Astrocyte of the hippocampus (primary cell): ENCODE data around the gene FIP1L1.
A peak's percentile ranks its signal among the peaks of the same experiment; 100 is the strongest.
"Not testable (repeated sequence)": the region's sequence is repeated elsewhere in the genome, so short reads cannot be mapped to it uniquely, and the experiment has no call there.

Source experiments
- DNase-seq: peaks from one replicate; pipeline ENCODE4 v3.0.0; 2011; ENCODE audit warnings: low read depth, low spot score

Gene FIP1L1

DNA sequence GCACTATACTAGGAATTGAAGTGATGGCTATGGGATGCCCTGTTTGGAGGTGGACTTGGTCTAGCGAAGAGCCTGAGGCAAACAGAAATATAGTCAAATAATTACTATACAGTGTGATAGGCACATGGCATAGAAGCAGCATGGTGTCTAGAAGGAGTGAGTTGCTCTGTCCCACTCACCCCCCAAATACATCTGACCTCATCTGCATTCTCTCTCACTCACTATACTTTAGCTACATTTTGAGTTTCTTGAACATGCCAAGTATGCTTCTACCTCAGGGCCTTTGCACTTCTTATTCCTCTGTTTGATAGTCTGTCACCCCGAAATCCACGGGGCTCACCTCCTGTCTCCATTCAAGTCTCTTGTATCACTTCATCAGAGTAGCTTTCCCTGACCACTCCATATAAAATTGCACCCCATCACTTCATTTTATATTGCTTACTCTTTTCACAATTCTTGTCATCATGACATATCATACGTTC lies 2.6 kb upstream of the FIP1L1 start:
- no peak for DNase-seq

GRCh38 chr4:53376900-53377299 lies 541 bp upstream of the FIP1L1 start:
- DNase-seq = no peak

GRCh38 chr4:53378171-53378482 lies 686 bp downstream of the FIP1L1 start:
- DNase-seq = no peak

DNA sequence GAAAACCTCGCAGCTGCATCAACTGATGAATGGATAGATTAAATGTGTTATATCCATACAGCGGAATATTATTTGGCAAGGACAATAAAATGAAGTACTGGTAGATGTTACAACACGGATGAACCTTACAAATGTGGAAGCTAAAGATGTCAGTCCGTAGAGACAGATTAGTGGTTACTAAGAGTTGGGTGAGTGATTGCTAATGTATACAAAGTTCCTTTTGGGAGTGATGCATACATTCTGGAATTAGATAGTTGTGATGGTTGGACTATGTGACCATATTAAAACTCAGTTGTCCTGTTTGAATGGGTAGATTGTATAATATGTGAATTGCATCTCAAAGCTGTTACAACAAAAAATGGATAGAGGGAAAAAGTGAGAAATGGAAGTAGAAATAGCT lies 2.8 kb downstream of the FIP1L1 start:
- no peak for DNase-seq

DNA sequence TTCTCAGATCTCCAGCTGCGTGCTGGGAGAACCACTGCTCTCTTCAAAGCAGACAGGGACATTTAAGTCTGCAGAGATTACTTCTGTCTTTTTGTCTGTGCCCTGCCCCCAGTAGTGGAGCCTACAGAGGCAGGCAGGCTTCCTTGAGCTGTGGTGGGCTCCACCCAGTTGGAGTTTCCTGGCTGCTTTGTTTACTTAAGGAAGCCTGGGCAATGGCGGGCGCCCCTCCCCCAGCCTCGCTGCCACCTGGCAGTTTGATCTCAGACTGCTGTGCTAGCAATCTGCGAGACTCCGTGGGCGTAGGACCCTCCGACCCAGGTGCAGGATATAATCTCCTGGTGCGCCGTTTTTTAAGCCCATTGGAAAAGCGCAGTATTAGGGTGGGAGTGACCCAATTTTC lies 32.0 kb downstream of the FIP1L1 start:
- DNase-seq = not testable (repeated sequence)

GRCh38 chr4:53419208-53419607 lies 41.8 kb downstream of the FIP1L1 start:
- no peak for DNase-seq

DNA sequence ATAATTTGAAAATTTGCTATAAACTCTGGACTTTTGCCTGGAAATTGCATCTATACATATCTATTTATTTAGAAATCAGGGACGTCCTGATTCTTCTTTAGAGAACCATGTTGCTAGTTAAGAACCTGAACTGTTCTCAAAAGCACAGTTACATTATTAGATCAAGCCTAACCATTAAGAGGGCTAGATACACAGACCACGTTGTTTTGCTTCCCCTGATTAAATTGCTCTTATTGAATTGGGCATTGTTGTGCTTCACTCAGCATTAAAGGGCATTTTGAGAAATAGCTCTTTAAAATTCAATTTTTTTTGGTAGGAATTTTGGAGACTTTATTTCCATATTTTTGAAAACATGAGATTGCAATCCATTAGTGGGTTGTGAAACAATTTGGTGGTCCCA lies 44.4 kb downstream of the FIP1L1 start:
- DNase-seq = no peak

DNA sequence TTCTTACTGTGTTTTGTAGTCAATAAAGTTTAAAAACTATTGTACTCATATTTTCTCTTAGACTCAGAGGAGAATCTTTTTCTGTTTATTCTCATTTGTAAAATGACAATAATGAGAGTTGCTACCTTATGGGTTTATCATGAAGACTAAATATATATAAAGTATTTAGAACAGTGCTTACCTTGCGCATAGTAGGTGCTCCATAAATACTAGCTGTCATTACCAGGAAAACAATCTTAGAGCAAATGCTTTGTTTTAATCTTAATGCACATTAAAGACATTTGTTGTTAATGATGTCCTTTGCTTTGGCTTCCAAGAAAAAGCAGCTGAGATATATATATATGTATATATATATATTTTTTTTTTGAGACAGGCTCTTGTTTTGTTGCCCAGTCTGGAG lies 44.9 kb downstream of the FIP1L1 start:
- DNase-seq = no peak

GRCh38 chr4:53424280-53424679 lies 46.8 kb downstream of the FIP1L1 start:
- no peak for DNase-seq

DNA sequence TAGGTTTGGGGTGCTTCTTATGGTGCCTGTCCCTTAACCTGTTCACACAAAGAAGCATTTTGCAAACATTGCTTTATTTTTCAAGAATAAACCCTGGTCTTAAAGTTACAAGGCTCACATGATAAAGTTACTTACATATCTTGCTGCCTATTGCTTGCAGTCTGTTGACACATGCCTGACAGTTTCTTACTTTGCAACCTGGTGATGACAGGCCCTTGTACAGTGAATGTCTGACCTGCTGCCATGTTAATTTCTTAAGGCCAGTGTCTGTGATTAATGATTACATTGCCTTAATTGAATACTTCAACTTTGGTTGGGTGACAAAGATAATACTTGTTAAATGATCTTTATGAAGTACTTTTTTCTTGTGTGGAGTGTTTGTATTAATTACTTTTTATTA lies 49.9 kb downstream of the FIP1L1 start:
- DNase-seq = no peak

DNA sequence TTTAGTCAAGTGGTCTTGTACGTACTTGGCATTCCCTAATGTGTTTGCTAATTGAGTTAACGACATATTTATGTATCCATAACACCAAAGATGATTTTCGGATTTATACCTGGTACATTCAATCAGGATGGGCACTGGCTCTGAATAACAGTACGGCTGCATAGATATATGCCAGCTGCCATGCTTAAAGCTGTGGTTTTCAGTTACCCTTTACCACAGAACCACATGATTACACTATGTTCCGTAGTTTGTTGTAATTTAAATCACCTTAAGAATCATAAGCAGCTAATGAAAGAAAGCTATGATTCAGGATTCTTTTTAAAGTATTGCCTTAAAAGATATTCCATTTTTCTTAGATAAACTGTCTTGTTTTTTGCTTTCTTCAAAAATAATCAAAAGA lies 53.6 kb downstream of the FIP1L1 start:
- DNase-seq = peak; percentile 24

DNA sequence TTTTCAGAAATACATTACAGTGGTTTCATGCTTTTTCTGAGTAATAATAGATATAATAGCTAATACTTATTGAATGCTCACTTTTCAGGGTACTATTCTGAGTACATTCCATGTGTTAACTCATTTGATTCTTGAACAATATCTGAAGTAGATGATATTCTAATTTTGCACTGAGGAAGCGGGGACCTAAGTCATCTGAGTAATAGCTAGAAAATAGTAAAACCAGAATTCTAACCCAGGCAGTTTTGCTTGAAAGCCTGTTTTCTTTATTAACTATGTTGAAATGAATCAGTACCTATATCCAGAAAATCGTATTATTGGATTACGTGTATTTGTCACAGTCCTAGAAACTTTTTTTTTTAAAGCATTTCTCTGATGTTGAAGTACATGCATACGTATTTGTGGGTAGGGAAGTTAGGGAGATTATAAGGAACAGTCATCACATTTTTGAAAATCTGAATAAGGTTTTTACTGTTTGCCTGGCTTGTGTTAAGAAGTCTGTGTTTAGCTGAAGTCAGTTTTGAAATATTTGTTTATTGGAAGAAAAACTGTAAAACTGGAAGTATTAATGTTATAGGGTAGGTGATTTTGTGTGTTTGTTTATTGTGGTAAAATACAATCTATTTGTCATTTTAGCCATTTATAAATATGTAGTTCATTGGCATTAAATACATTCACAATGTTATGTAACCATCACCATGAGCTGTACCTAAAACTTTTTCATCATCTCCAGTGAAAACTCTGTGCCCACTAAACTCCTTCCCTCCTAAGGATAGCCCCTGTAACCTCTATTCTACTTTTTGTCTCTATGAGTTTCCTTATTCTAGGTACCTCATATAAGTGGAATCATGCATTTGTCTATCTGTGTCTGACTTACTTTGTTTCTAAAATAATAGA lies 55.3 kb downstream of the FIP1L1 start:
- no peak for DNase-seq

DNA sequence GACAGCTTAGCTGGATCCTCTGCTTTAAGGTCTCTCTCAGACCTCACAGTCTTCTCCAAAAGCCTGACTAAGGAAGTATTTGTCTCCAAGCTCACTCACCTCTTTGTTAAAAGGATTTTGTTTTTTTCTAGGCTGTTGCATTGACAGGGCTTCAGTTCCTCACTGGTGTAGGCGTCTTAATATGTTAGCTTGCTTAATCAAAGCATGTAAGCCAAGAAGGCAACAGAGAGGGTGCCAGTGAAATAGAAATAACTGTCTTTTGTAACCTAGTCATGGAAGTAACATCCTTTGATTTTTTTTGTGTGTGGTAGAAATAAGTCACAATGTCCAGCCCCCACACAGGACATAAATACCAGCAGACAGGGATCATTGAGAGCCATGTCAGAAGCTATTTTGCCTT lies 58.8 kb downstream of the FIP1L1 start:
- no peak for DNase-seq

DNA sequence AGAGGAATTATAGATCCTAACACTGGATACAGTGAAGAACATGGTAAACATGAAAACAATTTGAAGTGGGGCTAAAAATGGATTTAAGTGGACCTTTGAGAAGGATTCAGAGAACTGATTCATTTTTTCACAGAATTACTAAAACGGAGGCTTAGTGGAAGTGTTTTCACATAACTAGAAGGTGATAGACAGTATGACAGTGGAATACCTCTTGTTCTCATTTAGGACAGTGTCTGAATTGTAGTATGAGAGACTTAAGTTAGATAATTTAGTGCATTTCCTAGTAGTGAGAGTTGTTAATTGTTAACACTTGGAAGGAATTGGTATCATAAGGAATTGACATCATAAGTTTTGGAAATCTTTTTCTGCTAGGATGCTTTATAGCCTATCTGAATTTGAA lies 64.1 kb downstream of the FIP1L1 start:
- DNase-seq = no peak

DNA sequence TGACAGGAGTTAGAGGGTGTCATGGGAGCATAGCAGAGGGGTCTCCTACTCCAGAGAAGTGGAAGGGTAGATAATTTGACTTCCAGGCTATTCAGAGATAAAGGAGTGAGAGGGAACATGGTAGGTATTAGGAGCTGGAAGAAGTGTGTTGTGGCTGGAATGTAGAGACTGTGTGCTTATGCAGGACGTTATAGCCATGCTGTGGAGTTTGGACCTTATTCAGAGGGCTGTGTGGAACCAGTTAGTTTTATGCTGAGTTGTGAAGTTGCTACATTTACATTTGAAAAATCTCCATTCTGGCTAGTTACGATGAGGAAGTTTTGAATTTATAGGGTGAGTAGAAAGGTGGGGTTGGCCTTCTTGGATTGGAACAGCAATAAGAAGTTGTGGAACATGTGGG lies 67.5 kb downstream of the FIP1L1 start:
- DNase-seq = no peak

DNA sequence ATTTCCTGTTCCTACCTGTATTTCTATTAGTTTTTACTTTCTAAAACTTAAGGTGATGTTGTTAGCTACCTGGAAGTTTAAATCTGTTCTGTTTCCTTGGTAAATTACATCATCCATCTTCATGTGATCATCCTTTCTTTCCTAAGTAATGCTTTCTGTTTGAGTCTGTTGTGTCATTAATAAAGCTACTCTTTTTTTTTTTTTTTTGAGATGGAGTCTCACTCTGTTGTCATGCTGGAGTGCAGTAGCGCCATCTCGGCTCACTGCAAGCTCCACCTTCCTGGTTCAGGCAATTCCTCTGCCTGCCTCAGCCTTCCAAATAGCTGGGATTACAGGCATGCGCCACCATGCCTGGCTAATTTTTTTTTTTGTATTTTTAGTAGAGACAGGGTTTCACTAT lies 73.3 kb downstream of the FIP1L1 start:
- peak; percentile 8 for DNase-seq

GRCh38 chr4:53453385-53453784 lies 75.9 kb downstream of the FIP1L1 start:
- no peak for DNase-seq

- DNase-seq = no peak
These were observed 78.3 kb downstream of the FIP1L1 start for GRCh38 chr4:53455766-53456165.

- DNase-seq = no peak
These were observed 78.7 kb downstream of the FIP1L1 start for GRCh38 chr4:53456178-53456577.

DNA sequence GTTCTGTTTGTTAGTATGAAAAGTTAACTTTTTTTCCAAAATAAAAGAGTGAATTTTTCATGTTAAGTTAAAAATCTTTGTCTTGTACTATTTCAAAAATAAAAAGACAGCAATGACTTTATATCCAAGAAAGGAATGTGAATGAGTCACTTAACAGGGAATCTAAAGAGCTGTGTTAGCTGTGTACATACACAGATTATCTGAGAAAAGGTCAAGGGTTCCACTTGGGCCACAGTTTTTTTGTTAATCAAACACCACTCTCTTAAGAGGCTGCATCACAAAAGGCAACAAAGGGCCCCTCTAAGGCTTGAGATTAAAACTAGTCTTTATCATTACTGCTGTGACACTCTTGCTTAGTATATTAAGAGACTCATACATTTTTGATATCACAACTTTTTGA lies 82.1 kb downstream of the FIP1L1 start:
- DNase-seq = peak; percentile 41

- no peak for DNase-seq
These were observed 83.8 kb downstream of the FIP1L1 start for GRCh38 chr4:53461244-53461643.

- no peak for DNase-seq
These were observed 85.9 kb downstream of the FIP1L1 start for GRCh38 chr4:53463340-53463739.

- no peak for DNase-seq
These were observed 87.8 kb downstream of the FIP1L1 start for GRCh38 chr4:53465281-53465680.

GRCh38 chr4:53465891-53466290 lies 88.5 kb downstream of the FIP1L1 start:
- DNase-seq = no peak
